Measurements from ENCODE around the gene OR6S1. TPM values are rescaled to one million over a fixed set of nuclear protein-coding genes. Genes with fewer than 3 reads are reported as not detected.
A peak's percentile ranks its signal among the peaks of the same experiment; 100 is the strongest.

Gene OR6S1, protein sequence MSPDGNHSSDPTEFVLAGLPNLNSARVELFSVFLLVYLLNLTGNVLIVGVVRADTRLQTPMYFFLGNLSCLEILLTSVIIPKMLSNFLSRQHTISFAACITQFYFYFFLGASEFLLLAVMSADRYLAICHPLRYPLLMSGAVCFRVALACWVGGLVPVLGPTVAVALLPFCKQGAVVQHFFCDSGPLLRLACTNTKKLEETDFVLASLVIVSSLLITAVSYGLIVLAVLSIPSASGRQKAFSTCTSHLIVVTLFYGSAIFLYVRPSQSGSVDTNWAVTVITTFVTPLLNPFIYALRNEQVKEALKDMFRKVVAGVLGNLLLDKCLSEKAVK
- not detected for total RNA-seq

DNA sequence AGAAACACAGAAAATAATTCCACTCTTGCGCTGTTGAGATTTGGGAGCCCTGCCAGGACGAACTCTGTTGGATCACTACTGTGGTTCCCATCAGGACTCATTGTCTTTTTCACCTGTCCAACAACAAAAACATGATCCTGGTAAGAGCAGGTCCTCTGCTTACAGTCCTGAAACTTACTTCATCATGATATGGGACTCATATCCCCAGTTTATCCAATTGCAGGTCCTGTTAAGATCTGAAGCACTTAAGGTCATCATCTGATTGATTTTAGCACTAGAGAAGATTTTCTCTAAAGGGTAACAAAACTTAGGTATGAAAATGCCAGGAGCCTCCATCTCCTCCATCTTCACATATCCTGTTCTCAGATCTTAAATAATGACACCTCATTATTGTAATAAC is at the start of gene OR6S1:
Gene OR6S1, minus strand, starts transcription at position 101 of the 400 bp plus-strand sequence. Its CDS starts 0 bp downstream, at position 101.
- peaks cover 17% of the 10 kb centered on the region for H3K27me3 Mint-ChIP-seq
- no peak for DNase-seq
- no peak within 1 kb of the TSS for H3K4me3 Mint-ChIP-seq
- intact Hi-C loops (cut with DNase I, micrococcal nuclease), result no loop called here
- H3K27ac Mint-ChIP-seq, result no peak within 1 kb of the TSS
- CTCF ChIA-PET, result no interaction called here
- H3K36me3 Mint-ChIP-seq (ENCODE audit: low read depth), result no peaks in the 10 kb centered on the region
- no peak for ATAC-seq
- no peaks in the 10 kb centered on the region for H3K9me3 Mint-ChIP-seq (ENCODE audit: low read depth)
- POLR2A ChIA-PET, result no interaction called here
- H3K4me1 Mint-ChIP-seq, result no peaks in the 10 kb centered on the region

DNA sequence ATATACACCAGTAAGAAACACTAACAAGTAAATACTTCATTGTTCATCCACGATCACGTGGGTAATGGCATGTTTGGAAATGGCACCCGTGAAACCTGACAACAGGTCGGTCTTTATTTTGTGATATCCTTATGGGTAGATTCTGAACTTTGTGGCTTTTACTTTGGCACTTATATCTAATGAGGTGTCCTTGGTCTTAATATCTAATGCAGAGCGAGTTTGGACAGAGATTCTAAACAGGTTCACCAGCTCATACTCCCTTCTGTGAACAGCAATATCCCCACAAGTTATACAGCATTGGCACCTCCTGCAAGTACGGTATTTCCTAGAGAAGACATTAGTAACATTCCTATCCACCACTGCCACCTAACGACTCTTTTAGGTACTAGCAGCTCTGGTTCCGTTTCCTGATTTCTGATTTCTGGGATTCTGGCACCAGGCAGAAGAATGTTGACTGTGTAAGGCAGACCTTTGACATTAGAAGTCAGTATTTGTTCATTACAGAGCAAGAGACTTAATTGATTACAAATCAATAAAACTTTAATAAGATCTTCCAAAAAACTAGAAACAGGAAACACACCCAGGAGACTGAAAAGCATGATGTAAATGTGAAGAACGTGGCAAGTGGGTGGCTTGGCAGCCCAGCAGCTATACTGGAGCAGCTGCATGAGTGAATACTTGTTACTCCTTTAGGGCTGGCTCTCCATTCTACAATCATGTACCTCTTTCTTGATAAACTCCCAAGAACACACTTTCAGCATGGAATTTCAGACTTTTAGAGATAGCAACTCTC is 49.6 kb upstream of the OR6S1 start:
- H3K9me3 Mint-ChIP-seq (ENCODE audit: low read depth), result no peaks in the 10 kb centered on the region

DNA sequence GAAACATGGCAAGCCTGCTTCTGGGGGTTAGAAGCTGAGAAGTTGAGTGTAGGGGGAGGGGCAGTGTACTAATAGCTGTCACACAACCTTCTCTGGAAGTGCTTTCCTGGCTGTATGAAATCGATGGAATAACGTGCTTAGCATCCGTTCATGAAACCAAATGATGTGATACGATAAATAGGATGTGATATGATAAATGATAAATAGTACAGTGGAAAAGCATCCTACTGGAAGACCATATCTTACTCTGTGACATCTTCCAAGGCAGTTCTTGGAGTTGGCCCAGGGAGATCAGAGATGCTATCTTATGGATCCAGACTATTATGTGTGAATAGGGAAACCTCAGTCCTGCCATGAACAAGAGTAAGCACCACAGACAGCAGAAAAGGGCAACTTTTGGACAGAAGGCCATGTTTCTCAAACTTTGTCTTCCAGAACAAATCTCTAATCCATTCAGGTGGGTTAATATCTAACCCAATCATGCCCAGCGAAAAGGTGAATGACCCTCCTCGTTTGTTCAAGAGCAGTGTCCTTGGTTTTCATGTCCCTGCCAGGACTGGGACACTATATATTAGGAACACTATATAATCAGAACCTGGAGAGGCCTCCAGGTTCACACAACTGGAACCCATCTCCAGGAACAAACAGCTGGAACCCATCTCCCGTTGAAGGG is 46.8 kb upstream of the OR6S1 start, which contains the start of gene ANG:
Gene ANG, plus strand, starts transcription at position 598 of the 673 bp plus-strand sequence. CDS start 4,801 bp downstream, outside the sequence.
- Mint-ChIP-seq H3K27ac (no peak within 1 kb of the TSS), H3K9me3 (ENCODE audit: low read depth) (no peaks in the 10 kb centered on the region), H3K4me3 (no peak within 1 kb of the TSS), H3K36me3 (ENCODE audit: low read depth) (no peaks in the 10 kb centered on the region), H3K4me1 (peaks cover 21% of the 10 kb centered on the region), H3K27me3 (no peaks in the 10 kb centered on the region)
- intact Hi-C loops (cut with DNase I, micrococcal nuclease), result loop anchor here in 1 of 2 experiments (10.0 kb wide), 1 partner anchor 576 kb away; the partner anchor contains the start of gene HNRNPC
- no peak for DNase-seq
- POLR2A ChIA-PET, result no interaction called here
- ATAC-seq, result no peak
- CTCF ChIA-PET, result interaction anchor here (0.8 to 1.5 kb wide), 2 partner anchors 70 to 75 kb away, joined by 3 to 4 read pairs; no protein-coding TSS in a partner anchor

More for the DNA sequence above, 49.6 kb upstream of the OR6S1 start:
- Mint-ChIP-seq H3K27ac (peak overlapping the region; percentile 19), H3K4me3 (no peak overlapping the region), H3K36me3 (ENCODE audit: low read depth) (no peaks in the 10 kb centered on the region), H3K27me3 (no peaks in the 10 kb centered on the region), H3K4me1 (peaks cover 11% of the 10 kb centered on the region)
- POLR2A ChIA-PET, result no interaction called here
- ATAC-seq (peak; percentile 83), DNase-seq (peak; percentile 49)
- CTCF ChIA-PET, result interaction anchor here (0.6 to 3.8 kb wide), 34 partner anchors 9 to 366 kb away, joined by 3 to 45 read pairs (median 4); partner anchors contain the start of genes APEX1 and OSGEP
- intact Hi-C loops (cut with DNase I, micrococcal nuclease), result loop anchor here (1.0 to 5.0 kb wide), 7 partner anchors 28 to 160 kb away; no protein-coding TSS in a partner anchor

DNA sequence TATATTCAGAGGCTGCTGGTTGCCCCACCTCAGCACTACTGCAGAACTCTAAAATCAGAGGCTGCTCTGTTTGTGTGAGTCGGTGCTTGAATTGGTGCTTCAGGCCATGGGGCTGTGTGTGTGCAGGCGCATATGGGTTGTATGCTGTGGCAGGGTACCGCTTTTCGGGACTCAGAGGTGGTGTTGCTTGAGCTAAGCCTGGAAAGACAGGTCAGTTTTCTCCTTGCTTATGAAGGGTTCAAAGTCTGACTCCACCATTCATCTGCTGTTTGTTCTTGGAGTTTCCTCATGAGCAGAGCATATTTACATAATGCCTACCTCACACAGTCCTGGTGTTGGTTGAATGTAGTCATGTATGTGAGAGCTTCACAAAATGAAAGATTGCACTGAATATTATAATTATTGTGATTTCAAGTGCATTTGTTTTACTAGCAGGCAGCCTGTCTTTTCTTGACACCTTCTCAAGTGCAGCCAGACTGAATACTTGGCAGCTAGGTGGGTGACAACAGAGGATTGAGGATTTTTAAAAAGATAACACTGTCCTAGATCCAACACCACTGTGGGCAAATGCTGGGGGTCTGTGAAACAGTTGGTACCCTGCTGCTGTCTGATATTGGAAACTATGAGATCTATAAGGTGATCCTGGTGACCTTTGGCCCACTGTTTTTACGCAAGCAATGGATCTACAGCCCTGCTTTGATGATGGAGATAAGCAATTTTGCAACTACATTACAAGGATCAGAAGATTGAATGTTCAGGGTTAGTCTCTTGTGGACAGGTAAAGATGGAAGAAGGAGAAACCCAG is 46.1 kb upstream of the OR6S1 start:
- no peak overlapping the region for H3K27ac Mint-ChIP-seq
- H3K9me3 Mint-ChIP-seq (ENCODE audit: low read depth), result no peaks in the 10 kb centered on the region
- CTCF ChIA-PET, result interaction anchor here (1.5 to 2.4 kb wide), 2 partner anchors 9 to 74 kb away, joined by 4 to 8 read pairs; no protein-coding TSS in a partner anchor
- no peak overlapping the region for H3K4me3 Mint-ChIP-seq
- H3K4me1 Mint-ChIP-seq, result peaks cover 21% of the 10 kb centered on the region
- POLR2A ChIA-PET, result no interaction called here
- H3K27me3 Mint-ChIP-seq, result no peaks in the 10 kb centered on the region
- ATAC-seq (no peak), DNase-seq (no peak)
- H3K36me3 Mint-ChIP-seq (ENCODE audit: low read depth), result no peaks in the 10 kb centered on the region
- intact Hi-C loops (cut with DNase I, micrococcal nuclease), result loop anchor here in 1 of 2 experiments (10.0 kb wide), 1 partner anchor 577 kb away; the partner anchor contains the start of gene HNRNPC

DNA sequence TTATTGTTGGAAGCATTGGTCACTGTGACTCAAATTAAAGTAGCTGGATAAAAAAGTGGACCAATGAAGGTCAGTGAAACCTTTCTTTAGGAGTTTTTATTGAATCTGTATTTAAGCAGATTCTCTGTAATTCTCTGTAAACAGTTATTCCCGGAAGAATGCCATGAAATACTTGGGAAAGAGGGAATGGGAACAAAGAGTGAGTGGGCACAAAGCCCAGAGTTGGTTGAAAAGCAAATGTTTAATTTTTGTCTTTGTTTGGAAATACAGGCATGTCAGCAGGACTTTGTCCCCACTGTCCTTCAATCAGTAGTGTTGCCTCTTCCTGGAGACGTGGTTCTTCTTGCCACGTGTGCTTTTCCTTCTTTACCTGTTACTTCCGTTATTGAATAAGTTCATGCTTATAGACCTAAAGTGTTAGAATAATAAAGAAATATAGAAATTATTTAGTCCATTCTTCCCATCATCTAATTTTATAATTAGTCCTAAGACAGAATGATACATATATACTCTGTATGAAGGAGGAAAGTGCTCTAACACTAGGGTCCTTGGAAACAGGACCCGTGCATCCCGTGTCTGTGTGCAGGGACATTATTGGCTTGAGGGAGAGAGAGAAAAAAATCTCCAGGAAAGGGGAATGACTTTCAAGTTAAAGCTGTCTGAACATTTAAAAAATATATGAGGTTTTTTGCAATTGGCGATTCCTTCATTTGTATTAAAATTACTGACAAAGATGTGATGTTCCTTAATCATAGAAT is 45.1 kb upstream of the OR6S1 start:
- H3K27ac Mint-ChIP-seq, result no peak overlapping the region
- intact Hi-C loops (cut with DNase I, micrococcal nuclease), result loop anchor here in 1 of 2 experiments (10.0 kb wide), 1 partner anchor 578 kb away; the partner anchor contains the start of gene HNRNPC
- CTCF ChIA-PET, result interaction anchor here (1.0 to 2.4 kb wide), 3 partner anchors 10 to 74 kb away, joined by 4 to 8 read pairs (median 5); no protein-coding TSS in a partner anchor
- POLR2A ChIA-PET, result no interaction called here
- ATAC-seq, result no peak
- H3K4me3 Mint-ChIP-seq, result no peak overlapping the region
- H3K27me3 Mint-ChIP-seq, result no peaks in the 10 kb centered on the region
- H3K4me1 Mint-ChIP-seq, result peaks cover 24% of the 10 kb centered on the region
- H3K36me3 Mint-ChIP-seq (ENCODE audit: low read depth), result no peaks in the 10 kb centered on the region
- H3K9me3 Mint-ChIP-seq (ENCODE audit: low read depth), result no peaks in the 10 kb centered on the region
- no peak for DNase-seq

DNA sequence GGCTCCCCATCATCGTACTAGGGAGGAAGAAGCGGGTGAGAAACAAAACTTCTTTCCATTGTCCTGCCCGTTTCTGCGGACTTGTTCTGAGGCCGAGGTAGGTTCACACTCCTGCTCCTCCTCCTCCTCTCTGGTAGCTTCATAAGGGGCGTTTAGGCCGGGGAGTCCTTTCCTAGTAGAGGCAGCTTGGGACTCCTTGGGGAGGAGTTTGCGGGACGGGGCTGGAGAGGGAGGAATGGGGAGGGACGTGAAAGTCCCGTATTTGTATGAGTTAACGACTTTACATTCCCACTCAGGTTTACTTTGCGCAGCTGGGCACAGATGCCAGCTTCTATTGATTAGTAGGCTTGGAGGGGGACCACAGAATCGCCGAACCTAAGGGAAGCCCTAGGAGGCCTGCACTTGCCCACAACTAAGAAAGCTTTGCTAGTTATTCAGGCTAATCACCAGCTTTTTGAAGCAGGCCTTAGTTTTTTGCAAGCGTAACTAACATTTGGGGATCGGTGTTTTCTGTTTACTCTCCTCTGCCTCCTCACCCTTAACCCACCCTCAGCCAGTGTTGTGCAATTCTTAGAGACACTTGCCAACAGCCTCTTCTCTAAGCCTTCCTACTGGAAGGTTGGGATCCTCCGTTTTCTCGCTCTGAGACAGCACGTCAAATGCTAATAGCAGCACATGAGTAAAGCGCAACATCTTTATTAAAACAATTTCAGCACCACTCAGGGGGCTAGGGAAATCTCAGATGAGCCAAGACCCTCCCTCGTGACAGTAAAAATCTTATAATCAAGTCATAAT is 43.4 kb upstream of the OR6S1 start:
- no peaks in the 10 kb centered on the region for H3K36me3 Mint-ChIP-seq (ENCODE audit: low read depth)
- intact Hi-C loops (cut with DNase I, micrococcal nuclease), result loop anchor here (1.0 to 10.0 kb wide), 5 partner anchors 72 to 580 kb away; partner anchors contain the start of genes HNRNPC (in 1 of the 2) and TEP1 (in 1 of the 2)
- no peak overlapping the region for H3K4me3 Mint-ChIP-seq
- no peak for ATAC-seq
- H3K9me3 Mint-ChIP-seq (ENCODE audit: low read depth), result no peaks in the 10 kb centered on the region
- no peak for DNase-seq
- no peaks in the 10 kb centered on the region for H3K27me3 Mint-ChIP-seq
- CTCF ChIA-PET, result interaction anchor here (0.6 to 5.5 kb wide), 16 partner anchors 10 to 420 kb away, joined by 3 to 34 read pairs (median 4); partner anchors contain the start of gene PIP4P1
- peaks cover 30% of the 10 kb centered on the region for H3K4me1 Mint-ChIP-seq
- peak overlapping the region; percentile 55 for H3K27ac Mint-ChIP-seq
- POLR2A ChIA-PET, result interaction anchor here (0.6 to 1.5 kb wide), 4 partner anchors 10 to 342 kb away, joined by 3 to 7 read pairs (median 3); partner anchors contain the start of gene PARP2

DNA sequence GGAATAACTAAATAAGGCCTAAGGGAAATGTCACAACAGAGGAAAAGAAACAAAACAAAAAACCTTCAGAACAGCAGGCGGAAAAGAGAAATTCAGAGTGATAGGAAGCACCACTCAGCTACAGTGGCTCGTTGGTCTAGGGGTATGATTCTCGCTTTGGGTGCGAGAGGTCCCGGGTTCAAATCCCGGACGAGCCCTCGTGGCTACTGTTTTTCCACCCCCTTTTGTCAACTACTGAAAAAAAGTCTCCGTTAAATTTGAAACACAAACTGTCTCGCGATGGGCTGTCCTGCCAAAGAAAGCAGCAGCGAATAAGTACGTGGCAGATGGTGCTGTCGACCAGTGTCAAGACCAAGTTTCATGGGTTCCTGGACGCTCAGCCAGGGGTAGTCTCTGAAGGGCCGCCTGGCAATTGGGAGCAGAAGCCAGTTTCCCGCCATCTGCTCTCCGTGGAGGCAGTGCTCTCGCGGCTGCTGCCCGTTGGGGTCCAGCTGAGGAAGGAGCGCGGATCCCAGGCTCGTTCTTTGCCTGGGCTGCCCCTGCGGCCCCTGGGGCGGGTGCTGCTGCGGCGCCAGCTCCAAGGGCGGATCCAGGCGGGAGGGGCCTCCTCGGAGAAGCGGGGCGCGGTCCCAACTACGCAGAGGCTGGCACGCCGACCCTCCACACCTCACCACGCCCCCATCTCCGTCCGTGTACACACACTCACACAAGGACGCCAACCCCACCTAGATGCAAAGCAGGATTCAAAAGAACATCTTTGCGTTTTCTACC is 42.6 kb upstream of the OR6S1 start, which contains the start of gene RNASE4:
Gene RNASE4, plus strand, starts transcription at position 670 of the 771 bp plus-strand sequence. CDS start 14,812 bp downstream, outside the sequence.
- Mint-ChIP-seq H3K27me3 (no peaks in the 10 kb centered on the region), H3K4me3 (no peak within 1 kb of the TSS), H3K4me1 (peaks cover 30% of the 10 kb centered on the region), H3K36me3 (ENCODE audit: low read depth) (no peaks in the 10 kb centered on the region), H3K27ac (peak within 1 kb of the TSS; percentile 55), H3K9me3 (ENCODE audit: low read depth) (no peaks in the 10 kb centered on the region)
- DNase-seq (peak; percentile 88), ATAC-seq (peak; percentile 18)
- intact Hi-C loops (cut with DNase I, micrococcal nuclease), result loop anchor here (1.0 to 10.0 kb wide), 11 partner anchors 51 to 581 kb away; partner anchors contain the start of genes APEX1 (in 1 of the 2), CCNB1IP1 (in 1 of the 2), HNRNPC (in 1 of the 2) and OSGEP (in 1 of the 2)
- POLR2A ChIA-PET, result interaction anchor here (0.6 to 1.5 kb wide), 8 partner anchors 8 to 341 kb away, joined by 3 to 7 read pairs (median 4); partner anchors contain the start of gene PARP2
- CTCF ChIA-PET, result interaction anchor here (0.7 to 5.5 kb wide), 16 partner anchors 10 to 420 kb away, joined by 3 to 34 read pairs (median 4); partner anchors contain the start of genes PARP2 and PIP4P1

DNA sequence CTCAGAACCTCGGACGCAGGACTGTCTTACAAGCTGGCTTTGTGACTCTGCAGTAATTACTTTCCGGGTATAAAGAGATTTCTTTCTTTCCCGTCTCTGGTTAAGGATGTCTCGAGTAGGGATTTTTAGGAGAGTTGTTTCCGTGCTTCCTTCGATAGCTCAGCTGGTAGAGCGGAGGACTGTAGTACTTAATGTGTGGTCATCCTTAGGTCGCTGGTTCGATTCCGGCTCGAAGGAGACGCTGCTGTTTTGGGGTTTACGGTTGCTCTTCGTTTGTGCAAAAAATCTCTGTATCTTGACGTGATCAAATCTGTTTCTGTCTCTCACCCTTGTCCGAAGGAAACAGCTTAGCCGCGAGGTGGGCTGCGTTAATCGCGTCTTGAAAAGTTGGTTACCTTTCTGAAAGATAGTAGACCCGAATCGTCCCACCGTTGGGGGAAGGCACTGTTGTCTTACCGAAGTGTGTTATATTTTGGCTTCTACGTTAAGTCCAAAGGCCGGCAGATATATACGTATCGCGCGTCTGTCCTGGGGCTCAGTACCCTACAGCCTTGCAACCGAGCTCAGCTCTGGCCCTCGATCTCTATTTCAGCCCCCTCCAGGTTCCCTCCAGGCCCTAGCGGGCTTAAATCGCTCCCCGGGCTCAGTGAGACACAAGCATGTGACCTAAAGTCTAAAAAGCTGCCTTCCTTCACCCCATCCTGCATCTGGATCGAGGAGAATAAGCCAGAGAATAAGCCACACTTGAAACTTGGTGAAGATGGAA is 41.8 kb upstream of the OR6S1 start:
- ChIA-PET POLR2A (interaction anchor here (0.6 to 1.5 kb wide), 7 partner anchors 9 to 340 kb away, joined by 3 to 7 read pairs (median 3); partner anchors contain the start of gene PARP2), CTCF (interaction anchor here (0.8 to 5.5 kb wide), 14 partner anchors 8 to 356 kb away, joined by 3 to 45 read pairs (median 10); partner anchors contain the start of genes PARP2, PIP4P1 and RNASE6)
- Mint-ChIP-seq H3K4me3 (no peak overlapping the region), H3K4me1 (peaks cover 30% of the 10 kb centered on the region), H3K9me3 (ENCODE audit: low read depth) (no peaks in the 10 kb centered on the region), H3K36me3 (ENCODE audit: low read depth) (no peaks in the 10 kb centered on the region), H3K27ac (no peak overlapping the region), H3K27me3 (no peaks in the 10 kb centered on the region)
- peak; percentile 57 for ATAC-seq
- intact Hi-C loops (cut with DNase I, micrococcal nuclease), result loop anchor here (1.0 to 10.0 kb wide), 11 partner anchors 50 to 581 kb away; partner anchors contain the start of genes APEX1 (in 1 of the 2), CCNB1IP1 (in 1 of the 2), HNRNPC (in 1 of the 2) and OSGEP (in 1 of the 2)
- peak; percentile 91 for DNase-seq
